Thyroid gland (tissue), 4 donors: ENCODE results near the gene BSX. TPM values are rescaled to one million over a fixed set of nuclear protein-coding genes. Genes with fewer than 3 reads are reported as not detected.

Source experiments
- DNase-seq, 2 donors: peaks; one replicate each; pipeline ENCODE4 v3.0.0-alpha.2; 2019
- H3K27ac ChIP-seq, 3 donors: fragments of 200-600 bp; sonication (generic); 1 replicate in 2 of 3; 2 replicates in 1 of 3; pipeline ENCODE4 v1.5.1; 2016 to 2019; ENCODE audit warnings: mild to moderate bottlenecking in 1 of 3, moderate library complexity in 1 of 3
- H3K27me3 ChIP-seq: fragments of 200-600 bp; sonication (generic); one replicate; pipeline ENCODE4 v1.5.1; 2019
- H3K36me3 ChIP-seq, 2 donors: fragments of 200-600 bp; sonication (generic); one replicate each; pipeline ENCODE4 v1.5.1; 2016 to 2019
- H3K4me1 ChIP-seq, 2 donors: fragments of 200-600 bp; sonication (generic); one replicate each; pipeline ENCODE4 v1.5.1; 2017 to 2019
- H3K4me3 ChIP-seq, 3 donors: fragments of 200-600 bp; sonication (generic); replicated peaks in 1 of 3; 1 replicate in 2 of 3; 2 replicates in 1 of 3; pipeline ENCODE4 v1.5.1; 2016; ENCODE audit warnings: mild to moderate bottlenecking in 1 of 3
- H3K9me3 ChIP-seq: fragments of 200-600 bp; sonication (generic); one replicate; pipeline ENCODE4 v1.5.1; 2017
- POLR2A ChIP-seq, 2 donors: fragments of 450-650 bp; IDR thresholded peaks; one replicate each; pipeline ENCODE4 v1.6.1; 2017; ENCODE audit warnings: antibody characterized with exemption in 2 of 2, mild to moderate bottlenecking in 2 of 2, moderate library complexity in 1 of 2
- WGBS, 2 donors: methylation state at CpG; one replicate each; pipeline ENCODE4 v1.1.5; 2017; 5-methylcytosine and 5-hydroxymethylcytosine counted together
- intact Hi-C: fragments of 100-400 bp; cut with DNase I; formaldehyde crosslinking; loops from one replicate; pipeline ENCODE4 v1.15.1; 2023
- total RNA-seq, 4 donors: library from RNA; depleted of rRNA; stranded (reverse); fragments of >200 nt; gene quantifications; one replicate each; pipeline ENCODE4 v1.2.3, GENCODE V29; 2016
- TF ChIP-seq, protein P1 (sequence below), 6 experiments: fragments of 200-600 bp in 3 of 6; fragments of 450-650 bp in 3 of 6; sonication (generic) in 3 of 6; IDR thresholded peaks; one replicate each; pipeline ENCODE4 v1.5.1; 2016 to 2019; ENCODE audit warnings: antibody characterized with exemption in 6 of 6, mild to moderate bottlenecking in 2 of 6, inconsistent platforms in 1 of 6, moderate library complexity in 1 of 6

BSX gene
- total RNA-seq, 4 donors from 2014 or later: not detected

DNA sequence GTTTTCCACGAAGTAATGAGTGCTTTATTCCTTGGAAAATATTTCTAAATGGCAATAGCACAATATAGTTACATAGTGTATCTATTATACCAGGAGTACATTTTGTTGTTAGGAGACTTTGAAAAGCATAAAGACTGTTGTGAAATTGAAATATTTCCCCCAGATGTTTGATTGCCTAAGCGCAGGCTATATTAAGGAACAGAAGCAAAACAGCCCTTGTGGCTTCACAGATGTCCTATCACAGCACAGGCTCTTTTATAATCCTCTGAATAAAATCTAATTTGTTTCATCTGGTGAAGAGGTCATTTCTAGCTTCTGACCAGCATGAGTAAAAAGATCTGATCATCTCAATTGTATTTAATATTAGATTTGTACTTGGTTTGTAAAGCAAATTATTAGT lies 48.2 kb downstream of the BSX start:
- Histone ChIP-seq H3K4me1 (no peaks in the 10 kb centered on the region), H3K36me3 (no peaks in the 10 kb centered on the region), H3K4me3 (no peak overlapping the region), H3K9me3 (no peaks in the 10 kb centered on the region), H3K27me3 (no peaks in the 10 kb centered on the region), H3K27ac (no peak overlapping the region)
- intact Hi-C loops: no loop called here
- 62 to 64% methylated on average over 2 of the region's 2 CpGs for WGBS, 2 donors
- TF ChIP-seq, protein P1, sequence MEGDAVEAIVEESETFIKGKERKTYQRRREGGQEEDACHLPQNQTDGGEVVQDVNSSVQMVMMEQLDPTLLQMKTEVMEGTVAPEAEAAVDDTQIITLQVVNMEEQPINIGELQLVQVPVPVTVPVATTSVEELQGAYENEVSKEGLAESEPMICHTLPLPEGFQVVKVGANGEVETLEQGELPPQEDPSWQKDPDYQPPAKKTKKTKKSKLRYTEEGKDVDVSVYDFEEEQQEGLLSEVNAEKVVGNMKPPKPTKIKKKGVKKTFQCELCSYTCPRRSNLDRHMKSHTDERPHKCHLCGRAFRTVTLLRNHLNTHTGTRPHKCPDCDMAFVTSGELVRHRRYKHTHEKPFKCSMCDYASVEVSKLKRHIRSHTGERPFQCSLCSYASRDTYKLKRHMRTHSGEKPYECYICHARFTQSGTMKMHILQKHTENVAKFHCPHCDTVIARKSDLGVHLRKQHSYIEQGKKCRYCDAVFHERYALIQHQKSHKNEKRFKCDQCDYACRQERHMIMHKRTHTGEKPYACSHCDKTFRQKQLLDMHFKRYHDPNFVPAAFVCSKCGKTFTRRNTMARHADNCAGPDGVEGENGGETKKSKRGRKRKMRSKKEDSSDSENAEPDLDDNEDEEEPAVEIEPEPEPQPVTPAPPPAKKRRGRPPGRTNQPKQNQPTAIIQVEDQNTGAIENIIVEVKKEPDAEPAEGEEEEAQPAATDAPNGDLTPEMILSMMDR (IDR thresholded peaks at IDR 0.05): no peak
- no peak for TF ChIP-seq POLR2A (IDR thresholded peaks at IDR 0.05)
- DNase-seq: no peak

DNA sequence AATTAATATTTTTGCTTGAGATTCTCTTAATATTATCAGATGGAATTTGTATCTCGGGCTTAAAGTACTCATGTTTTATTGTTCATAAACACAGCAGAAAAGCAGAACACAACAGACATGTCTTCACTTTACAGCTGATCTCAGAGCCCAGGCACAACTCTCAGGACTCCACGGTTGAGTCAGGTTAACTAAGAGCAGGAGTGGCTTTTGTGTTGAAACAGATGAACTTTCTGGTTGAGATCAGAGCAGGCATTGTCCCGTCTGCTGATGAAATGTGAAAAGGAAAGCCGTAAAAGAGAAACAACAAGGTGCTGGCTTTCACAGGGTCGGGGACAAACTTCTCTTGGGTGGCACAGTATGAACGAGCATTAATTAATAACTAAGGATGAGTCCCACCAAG lies 50.1 kb downstream of the BSX start:
- DNase-seq: no peak
- intact Hi-C loops: no loop called here
- Histone ChIP-seq H3K4me3 (no peak overlapping the region), H3K27ac (no peak overlapping the region), H3K9me3 (no peaks in the 10 kb centered on the region), H3K36me3 (no peaks in the 10 kb centered on the region), H3K27me3 (no peaks in the 10 kb centered on the region), H3K4me1 (no peaks in the 10 kb centered on the region)
- WGBS, 2 donors: 85 to 88% methylated on average over 6 of the region's 6 CpGs
- no peak for TF ChIP-seq POLR2A (IDR thresholded peaks at IDR 0.05)
- TF ChIP-seq, protein P1 (IDR thresholded peaks at IDR 0.05): no peak

Other genes starting within 250 kb of the BSX start
- under 1 TPM in 1 of 4 donors, not detected in 3; 0.45 TPM for gene CRTAM, start 143.3 kb downstream of the BSX start, total RNA-seq
- gene JHY, start 99.1 kb downstream of the BSX start, total RNA-seq: 10 to 100 TPM in 2 of 4 donors, 1 to 10 TPM in 2; 5.8 to 11.8 (median 8.9) TPM
- gene HSPA8, start 80.3 kb upstream of the BSX start, total RNA-seq: 1,000 to 10,000 TPM in 1 of 4 donors, 100 to 1,000 TPM in 3; 641 to 1,030 (median 860) TPM
- 10 to 100 TPM in 2 of 4 donors, 1 to 10 TPM in 2; 4.9 to 13.2 (median 9.3) TPM for gene CLMP, start 213.4 kb upstream of the BSX start, total RNA-seq